ENCODE data around the gene TIMM22.

DNA sequence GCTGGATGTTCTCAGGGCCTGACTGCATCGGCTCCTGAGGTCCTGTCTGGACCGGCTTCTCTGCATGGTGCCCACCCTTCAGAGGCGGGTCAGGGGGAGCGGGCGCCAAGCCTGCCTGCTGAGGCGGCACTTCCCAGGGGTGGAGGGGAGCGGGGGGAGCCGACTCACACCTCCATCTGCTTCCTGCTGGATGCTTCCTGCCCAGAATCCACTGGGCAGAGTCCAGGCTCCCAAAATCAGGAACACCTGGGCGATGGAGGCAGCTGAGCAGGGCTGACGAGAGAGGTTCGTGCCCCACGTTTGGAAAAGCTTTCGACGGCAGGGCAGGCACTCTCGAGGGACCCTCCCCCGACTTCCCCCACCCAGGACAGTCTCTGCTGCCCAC lies 42.2 kb downstream of the TIMM22 start:
- TF ChIP-seq, protein P1, sequence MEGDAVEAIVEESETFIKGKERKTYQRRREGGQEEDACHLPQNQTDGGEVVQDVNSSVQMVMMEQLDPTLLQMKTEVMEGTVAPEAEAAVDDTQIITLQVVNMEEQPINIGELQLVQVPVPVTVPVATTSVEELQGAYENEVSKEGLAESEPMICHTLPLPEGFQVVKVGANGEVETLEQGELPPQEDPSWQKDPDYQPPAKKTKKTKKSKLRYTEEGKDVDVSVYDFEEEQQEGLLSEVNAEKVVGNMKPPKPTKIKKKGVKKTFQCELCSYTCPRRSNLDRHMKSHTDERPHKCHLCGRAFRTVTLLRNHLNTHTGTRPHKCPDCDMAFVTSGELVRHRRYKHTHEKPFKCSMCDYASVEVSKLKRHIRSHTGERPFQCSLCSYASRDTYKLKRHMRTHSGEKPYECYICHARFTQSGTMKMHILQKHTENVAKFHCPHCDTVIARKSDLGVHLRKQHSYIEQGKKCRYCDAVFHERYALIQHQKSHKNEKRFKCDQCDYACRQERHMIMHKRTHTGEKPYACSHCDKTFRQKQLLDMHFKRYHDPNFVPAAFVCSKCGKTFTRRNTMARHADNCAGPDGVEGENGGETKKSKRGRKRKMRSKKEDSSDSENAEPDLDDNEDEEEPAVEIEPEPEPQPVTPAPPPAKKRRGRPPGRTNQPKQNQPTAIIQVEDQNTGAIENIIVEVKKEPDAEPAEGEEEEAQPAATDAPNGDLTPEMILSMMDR (IDR thresholded peaks at IDR 0.05 in 4 of 5, conservative IDR thresholded peaks at IDR 0.05 in 1 of 5), result no peak
- no peak for TF ChIP-seq POLR2A (IDR thresholded peaks at IDR 0.05)

All from gastrocnemius medialis (tissue), 4 donors.